Measurements from ENCODE around the gene CACNB2. TPM values are rescaled to one million over a fixed set of nuclear protein-coding genes. Genes with fewer than 3 reads are reported as not detected.

The CACNB2 gene
- polyA plus RNA-seq, 12 donors: 0.86 to 7.3 (median 1.7) TPM; not detected in 1

- no peak for DNase-seq
These were observed 310.1 kb downstream of the CACNB2 start for GRCh38 chr10:18450298-18450697.

- DNase-seq: no peak
These were observed 315.1 kb downstream of the CACNB2 start for GRCh38 chr10:18455086-18455884.

GRCh38 chr10:18456984-18457383, 316.8 kb downstream of the CACNB2 start:
- no peak for DNase-seq

GRCh38 chr10:18460032-18460431, 319.8 kb downstream of the CACNB2 start:
- no peak for DNase-seq

- no peak for DNase-seq
These were observed 323.5 kb downstream of the CACNB2 start for GRCh38 chr10:18463673-18464211.

- no peak for DNase-seq
These were observed 328.9 kb downstream of the CACNB2 start for GRCh38 chr10:18469125-18469524.

GRCh38 chr10:18472977-18473376, 332.8 kb downstream of the CACNB2 start:
- DNase-seq: no peak

GRCh38 chr10:18473424-18474117, 333.3 kb downstream of the CACNB2 start:
- DNase-seq: no peak

- DNase-seq: no peak
These were observed 333.9 kb downstream of the CACNB2 start for GRCh38 chr10:18474118-18474455.

- no peak for DNase-seq
These were observed 335.9 kb downstream of the CACNB2 start for GRCh38 chr10:18476076-18476647.

GRCh38 chr10:18478354-18478753, 338.1 kb downstream of the CACNB2 start:
- DNase-seq: no peak

- no peak for DNase-seq
These were observed 339.3 kb downstream of the CACNB2 start for GRCh38 chr10:18479502-18479901.

- no peak for DNase-seq
These were observed 343.4 kb downstream of the CACNB2 start for GRCh38 chr10:18483516-18484186.

GRCh38 chr10:18486438-18486837, 346.2 kb downstream of the CACNB2 start:
- DNase-seq: no peak

- no peak for DNase-seq
These were observed 350.5 kb downstream of the CACNB2 start for GRCh38 chr10:18490755-18491154.

- no peak for DNase-seq
These were observed 357.7 kb downstream of the CACNB2 start for GRCh38 chr10:18497806-18498369.

- no peak for DNase-seq
These were observed 358.8 kb downstream of the CACNB2 start for GRCh38 chr10:18498998-18499397.

GRCh38 chr10:18500576-18500975, 360.4 kb downstream of the CACNB2 start:
- no peak for DNase-seq

GRCh38 chr10:18501198-18501597, 361.0 kb downstream of the CACNB2 start:
- no peak for DNase-seq

GRCh38 chr10:18501629-18502028, 361.4 kb downstream of the CACNB2 start:
- no peak for DNase-seq

- no peak for DNase-seq
These were observed 363.9 kb downstream of the CACNB2 start for GRCh38 chr10:18504161-18504560.

Data from muscle of arm (tissue), 12 donors.